Kidney epithelial cell (primary cell): Measurements from ENCODE around the gene KIF1A. TPM values are rescaled to one million over a fixed set of nuclear protein-coding genes. Genes with fewer than 3 reads are reported as not detected.

Source experiments
- DNase-seq: peaks from one replicate; pipeline ENCODE4 v3.0.0-alpha.2; 2010; ENCODE audit warnings: low read depth
- H3K27me3 ChIP-seq: 2 replicates; pipeline ENCODE4 v1.6.0; 2011; ENCODE audit warnings: low read length; ENCODE audit not compliant: control insufficient read depth, insufficient read depth
- H3K36me3 ChIP-seq: 2 replicates; pipeline ENCODE4 v1.5.1; 2011; ENCODE audit warnings: low read length; ENCODE audit not compliant: control insufficient read depth, insufficient read depth
- H3K4me3 ChIP-seq: 2 replicates; pipeline ENCODE4 v1.5.1; 2011; ENCODE audit warnings: low read depth, mild to moderate bottlenecking, control low read depth, low read length
- CTCF ChIP-seq: IDR thresholded peaks from 2 replicates; pipeline ENCODE4 v1.5.1; 2011; ENCODE audit warnings: mild to moderate bottlenecking, moderate library complexity, low read length, control low read depth, inconsistent platforms; ENCODE audit not compliant: insufficient read depth, poor library complexity, severe bottlenecking
- total RNA-seq: library from RNA; depleted of rRNA; stranded (reverse); fragments of >200 nt; gene quantifications from 2 replicates; pipeline ENCODE4 v1.2.3, GENCODE V29; 2015

The KIF1A gene
- total RNA-seq, 1 donor from 2014 or later: 178 TPM

GRCh38 chr2:240717681-240718581, 102.1 kb downstream of the KIF1A start:
- Histone ChIP-seq H3K36me3 (no peaks in the 10 kb centered on the region), H3K4me3 (no peak overlapping the region), H3K27me3 (peaks cover 2% of the 10 kb centered on the region)
- no peak for DNase-seq
- TF ChIP-seq CTCF: no peak

GRCh38 chr2:240717181-240717641, 102.8 kb downstream of the KIF1A start:
- H3K36me3 ChIP-seq: no peaks in the 10 kb centered on the region
- no peak for TF ChIP-seq CTCF
- peaks cover 2% of the 10 kb centered on the region for H3K27me3 ChIP-seq
- DNase-seq: no peak
- no peak overlapping the region for H3K4me3 ChIP-seq

- H3K4me3 ChIP-seq: no peak overlapping the region
- TF ChIP-seq CTCF: no peak
- DNase-seq: no peak
- H3K36me3 ChIP-seq: no peaks in the 10 kb centered on the region
- H3K27me3 ChIP-seq: peaks cover 5% of the 10 kb centered on the region
These were observed 103.8 kb downstream of the KIF1A start for GRCh38 chr2:240716130-240716798.

- no peak for TF ChIP-seq CTCF
- no peak for DNase-seq
- H3K27me3 ChIP-seq: peaks cover 5% of the 10 kb centered on the region
- no peaks in the 10 kb centered on the region for H3K36me3 ChIP-seq
- H3K4me3 ChIP-seq: no peak overlapping the region
These were observed 105.0 kb downstream of the KIF1A start for GRCh38 chr2:240714747-240715725.

GRCh38 chr2:240713928-240714746, 105.9 kb downstream of the KIF1A start:
- no peak for DNase-seq
- no peak for TF ChIP-seq CTCF
- Histone ChIP-seq H3K4me3 (no peak overlapping the region), H3K27me3 (peaks cover 7% of the 10 kb centered on the region), H3K36me3 (no peaks in the 10 kb centered on the region)
